ENCODE results near the gene INSRR.

Gene INSRR

GRCh38 chr1:156832434-156832833 lies 26.5 kb downstream of the INSRR start:
- no peak overlapping the region for H3K4me3 ChIP-seq (ENCODE audit: low read depth, low read length)
- DNase-seq (ENCODE audit: low read depth) = no peak
- no peak for TF ChIP-seq POLR2A (IDR thresholded peaks at IDR 0.05; ENCODE audit: extremely low read depth, insufficient read length)
- TF ChIP-seq, protein P1, sequence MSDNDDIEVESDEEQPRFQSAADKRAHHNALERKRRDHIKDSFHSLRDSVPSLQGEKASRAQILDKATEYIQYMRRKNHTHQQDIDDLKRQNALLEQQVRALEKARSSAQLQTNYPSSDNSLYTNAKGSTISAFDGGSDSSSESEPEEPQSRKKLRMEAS (IDR thresholded peaks at IDR 0.05; ENCODE audit: low read depth, low read length) = no peak
- TF ChIP-seq, protein P2, sequence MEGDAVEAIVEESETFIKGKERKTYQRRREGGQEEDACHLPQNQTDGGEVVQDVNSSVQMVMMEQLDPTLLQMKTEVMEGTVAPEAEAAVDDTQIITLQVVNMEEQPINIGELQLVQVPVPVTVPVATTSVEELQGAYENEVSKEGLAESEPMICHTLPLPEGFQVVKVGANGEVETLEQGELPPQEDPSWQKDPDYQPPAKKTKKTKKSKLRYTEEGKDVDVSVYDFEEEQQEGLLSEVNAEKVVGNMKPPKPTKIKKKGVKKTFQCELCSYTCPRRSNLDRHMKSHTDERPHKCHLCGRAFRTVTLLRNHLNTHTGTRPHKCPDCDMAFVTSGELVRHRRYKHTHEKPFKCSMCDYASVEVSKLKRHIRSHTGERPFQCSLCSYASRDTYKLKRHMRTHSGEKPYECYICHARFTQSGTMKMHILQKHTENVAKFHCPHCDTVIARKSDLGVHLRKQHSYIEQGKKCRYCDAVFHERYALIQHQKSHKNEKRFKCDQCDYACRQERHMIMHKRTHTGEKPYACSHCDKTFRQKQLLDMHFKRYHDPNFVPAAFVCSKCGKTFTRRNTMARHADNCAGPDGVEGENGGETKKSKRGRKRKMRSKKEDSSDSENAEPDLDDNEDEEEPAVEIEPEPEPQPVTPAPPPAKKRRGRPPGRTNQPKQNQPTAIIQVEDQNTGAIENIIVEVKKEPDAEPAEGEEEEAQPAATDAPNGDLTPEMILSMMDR (IDR thresholded peaks at IDR 0.05; ENCODE audit: low read depth, low read length) = no peak
- no peak for TF ChIP-seq MYC (IDR thresholded peaks at IDR 0.05; ENCODE audit: low read depth, low read length)

DNA sequence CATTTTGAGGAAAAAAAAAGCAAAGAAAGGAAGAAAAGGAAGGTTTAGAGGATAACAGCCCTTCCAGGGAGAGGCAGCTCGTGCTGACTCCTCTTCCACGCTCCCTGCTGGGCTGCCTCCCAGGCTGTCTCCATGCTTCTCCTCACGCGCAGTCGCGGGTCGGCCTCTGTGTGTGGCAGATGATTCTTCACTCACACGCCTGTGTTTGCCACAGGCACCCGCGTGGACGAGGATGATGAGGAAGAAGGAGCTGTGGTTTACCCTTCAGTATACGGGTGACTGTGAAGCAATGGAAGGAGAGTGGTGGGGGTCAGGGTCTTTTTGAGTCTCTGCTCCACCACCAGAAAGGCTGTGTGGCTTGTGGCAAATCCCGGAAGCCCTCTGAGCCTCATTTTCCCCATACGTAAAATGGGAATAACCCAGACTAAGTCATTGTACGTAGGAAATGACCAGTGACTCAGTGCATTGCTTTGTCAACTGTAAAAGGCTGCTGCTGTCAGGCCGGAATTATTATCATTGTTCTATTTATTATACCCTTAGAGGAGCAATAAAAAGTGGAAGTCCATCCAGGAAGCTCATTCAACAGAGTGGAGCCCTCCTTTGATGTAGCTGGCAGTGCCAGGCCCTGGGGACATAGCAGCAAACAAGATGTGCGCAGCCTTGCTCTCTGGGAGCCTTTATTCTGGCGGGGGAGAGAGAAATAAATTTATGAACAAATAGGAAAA lies 30.4 kb downstream of the INSRR start:
- DNase-seq (ENCODE audit: low read depth) = no peak
- no peak overlapping the region for H3K4me3 ChIP-seq (ENCODE audit: low read depth, low read length)
- TF ChIP-seq POLR2A (IDR thresholded peaks at IDR 0.05; ENCODE audit: extremely low read depth, insufficient read length) (no peak), MYC (IDR thresholded peaks at IDR 0.05; ENCODE audit: low read depth, low read length) (no peak)
- TF ChIP-seq, protein P2 (IDR thresholded peaks at IDR 0.05; ENCODE audit: low read depth, low read length) = no peak
- TF ChIP-seq, protein P1 (IDR thresholded peaks at IDR 0.05; ENCODE audit: low read depth, low read length) = no peak

GRCh38 chr1:156826630-156827029 lies 32.3 kb downstream of the INSRR start:
- DNase-seq (ENCODE audit: low read depth) = no peak
- TF ChIP-seq POLR2A (IDR thresholded peaks at IDR 0.05; ENCODE audit: extremely low read depth, insufficient read length) (no peak), MYC (IDR thresholded peaks at IDR 0.05; ENCODE audit: low read depth, low read length) (no peak)
- TF ChIP-seq, protein P2 (IDR thresholded peaks at IDR 0.05; ENCODE audit: low read depth, low read length) = no peak
- TF ChIP-seq, protein P1 (IDR thresholded peaks at IDR 0.05; ENCODE audit: low read depth, low read length) = no peak
- H3K4me3 ChIP-seq (ENCODE audit: low read depth, low read length) = no peak overlapping the region

DNA sequence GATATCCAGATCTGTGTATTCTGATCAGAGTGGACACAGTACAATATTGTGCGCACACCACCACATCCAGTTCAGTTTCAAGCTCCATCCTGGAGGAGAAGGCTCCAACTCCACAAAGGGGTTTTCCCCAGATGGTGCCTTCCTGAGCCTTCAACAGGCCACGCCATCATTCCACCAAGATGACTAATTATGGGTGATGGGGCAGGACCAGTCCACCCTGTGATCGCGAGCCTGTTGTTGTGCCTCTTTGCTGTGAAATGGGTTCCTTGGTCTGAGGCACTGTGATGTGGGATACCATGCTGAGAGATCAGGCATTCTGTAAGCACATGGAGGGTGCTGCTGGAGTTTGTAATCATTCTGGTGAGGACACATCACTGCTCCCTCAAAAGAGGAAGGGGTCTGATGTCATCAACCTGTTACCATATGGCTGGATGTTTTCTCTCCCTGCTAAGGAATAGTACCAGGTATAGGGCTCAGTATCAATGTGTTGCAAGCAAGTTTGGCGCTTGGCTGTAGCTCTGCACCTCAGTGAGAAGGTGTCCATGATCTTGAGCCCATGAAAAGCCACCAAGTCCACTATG lies 35.6 kb downstream of the INSRR start:
- no peak for TF ChIP-seq MYC (IDR thresholded peaks at IDR 0.05; ENCODE audit: low read depth, low read length)
- TF ChIP-seq, protein P1 (IDR thresholded peaks at IDR 0.05; ENCODE audit: low read depth, low read length) = no peak
- TF ChIP-seq POLR2A (IDR thresholded peaks at IDR 0.05; ENCODE audit: extremely low read depth, insufficient read length) = no peak
- TF ChIP-seq, protein P2 (IDR thresholded peaks at IDR 0.05; ENCODE audit: low read depth, low read length) = no peak
- DNase-seq (ENCODE audit: low read depth) = no peak
- H3K4me3 ChIP-seq (ENCODE audit: low read depth, low read length) = no peak overlapping the region

- no peak overlapping the region for H3K4me3 ChIP-seq (ENCODE audit: low read depth, low read length)
- no peak for TF ChIP-seq MYC (IDR thresholded peaks at IDR 0.05; ENCODE audit: low read depth, low read length)
- DNase-seq (ENCODE audit: low read depth) = no peak
Measured at GRCh38 chr1:156822680-156823079, 36.2 kb downstream of the INSRR start.

DNA sequence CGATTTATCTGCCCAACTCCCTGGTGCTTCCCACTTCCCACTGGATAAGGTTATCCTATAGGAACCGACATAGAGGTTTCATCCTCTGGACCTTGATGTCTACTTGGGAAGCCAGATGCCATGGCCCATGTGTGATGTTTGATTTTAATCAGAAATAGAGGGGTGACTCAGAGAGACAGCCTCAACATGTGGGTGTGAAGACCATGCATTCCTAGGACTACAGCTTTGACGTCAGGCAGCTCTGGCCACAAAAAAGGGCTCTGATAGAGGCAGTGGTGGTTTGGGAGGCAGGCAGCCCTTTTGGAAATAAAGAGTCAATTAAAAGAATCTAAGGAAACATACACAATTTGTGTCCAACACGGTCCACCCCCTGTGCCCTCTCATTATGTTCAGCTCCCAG lies 37.1 kb downstream of the INSRR start:
- no peak overlapping the region for H3K4me3 ChIP-seq (ENCODE audit: low read depth, low read length)
- TF ChIP-seq, protein P1 (IDR thresholded peaks at IDR 0.05; ENCODE audit: low read depth, low read length) = no peak
- no peak for TF ChIP-seq MYC (IDR thresholded peaks at IDR 0.05; ENCODE audit: low read depth, low read length)
- TF ChIP-seq POLR2A (IDR thresholded peaks at IDR 0.05; ENCODE audit: extremely low read depth, insufficient read length) = no peak
- TF ChIP-seq, protein P2 (IDR thresholded peaks at IDR 0.05; ENCODE audit: low read depth, low read length) = no peak
- DNase-seq (ENCODE audit: low read depth) = no peak
